Measurements from ENCODE around the gene PUDP.

Gene PUDP

DNA sequence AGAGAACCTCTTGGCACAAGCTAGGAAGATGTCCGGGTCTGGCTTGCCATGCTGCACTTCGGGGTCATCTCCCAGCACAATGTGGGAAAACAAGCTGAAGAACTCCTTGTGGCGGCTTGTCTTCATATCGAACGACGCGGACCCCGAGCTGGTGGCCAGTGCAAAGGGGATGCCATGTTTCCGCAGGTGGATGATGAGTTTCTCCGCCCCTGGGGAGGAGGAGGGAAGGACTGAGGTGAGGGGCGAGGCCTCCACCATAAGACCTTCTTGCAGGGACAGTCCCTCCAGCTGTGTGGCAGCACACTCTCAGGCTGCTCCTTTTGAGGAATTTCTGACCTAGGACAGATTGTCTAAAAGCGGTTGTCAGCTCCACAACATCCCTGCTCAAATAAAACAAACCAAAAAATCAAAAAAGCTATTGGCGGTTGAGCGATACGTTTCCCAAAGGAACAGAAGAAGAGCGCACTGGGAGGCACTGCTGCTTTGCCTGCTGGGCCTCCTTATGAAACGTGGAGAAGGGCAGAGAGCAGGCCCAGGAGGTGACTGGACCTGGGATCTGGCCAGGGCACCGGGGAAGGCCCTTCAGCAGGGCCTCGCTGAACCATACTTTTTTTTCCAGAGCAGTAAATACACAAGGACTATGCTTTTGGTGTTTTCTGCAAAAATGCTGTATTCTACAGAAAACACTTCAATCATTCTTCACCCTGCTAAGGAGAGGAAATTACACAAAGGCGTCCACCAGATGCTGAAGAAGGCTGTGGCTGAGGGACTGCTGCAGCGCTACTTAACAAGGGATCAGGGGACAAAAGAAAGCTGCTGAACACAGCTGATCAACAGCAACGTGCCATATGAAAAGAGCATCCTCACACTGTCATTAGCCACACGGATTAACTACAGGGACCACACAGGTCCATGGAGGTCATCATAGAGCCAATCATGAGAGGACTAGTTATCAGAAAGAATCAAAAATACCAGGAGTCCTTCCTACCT is 70.4 kb downstream of the PUDP start:
- no peaks in the 10 kb centered on the region for H3K9me3 ChIP-seq (ENCODE audit: severe bottlenecking)
- H3K27me3 ChIP-seq (ENCODE audit: insufficient read depth, poor library complexity, severe bottlenecking) = no peaks in the 10 kb centered on the region
- no peaks in the 10 kb centered on the region for H3K36me3 ChIP-seq (ENCODE audit: low read depth)
- TF ChIP-seq, protein P1, sequence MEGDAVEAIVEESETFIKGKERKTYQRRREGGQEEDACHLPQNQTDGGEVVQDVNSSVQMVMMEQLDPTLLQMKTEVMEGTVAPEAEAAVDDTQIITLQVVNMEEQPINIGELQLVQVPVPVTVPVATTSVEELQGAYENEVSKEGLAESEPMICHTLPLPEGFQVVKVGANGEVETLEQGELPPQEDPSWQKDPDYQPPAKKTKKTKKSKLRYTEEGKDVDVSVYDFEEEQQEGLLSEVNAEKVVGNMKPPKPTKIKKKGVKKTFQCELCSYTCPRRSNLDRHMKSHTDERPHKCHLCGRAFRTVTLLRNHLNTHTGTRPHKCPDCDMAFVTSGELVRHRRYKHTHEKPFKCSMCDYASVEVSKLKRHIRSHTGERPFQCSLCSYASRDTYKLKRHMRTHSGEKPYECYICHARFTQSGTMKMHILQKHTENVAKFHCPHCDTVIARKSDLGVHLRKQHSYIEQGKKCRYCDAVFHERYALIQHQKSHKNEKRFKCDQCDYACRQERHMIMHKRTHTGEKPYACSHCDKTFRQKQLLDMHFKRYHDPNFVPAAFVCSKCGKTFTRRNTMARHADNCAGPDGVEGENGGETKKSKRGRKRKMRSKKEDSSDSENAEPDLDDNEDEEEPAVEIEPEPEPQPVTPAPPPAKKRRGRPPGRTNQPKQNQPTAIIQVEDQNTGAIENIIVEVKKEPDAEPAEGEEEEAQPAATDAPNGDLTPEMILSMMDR (IDR thresholded peaks at IDR 0.05; ENCODE audit: poor library complexity, severe bottlenecking) = no peak
- no peaks in the 10 kb centered on the region for H3K4me1 ChIP-seq (ENCODE audit: insufficient read depth, poor library complexity, severe bottlenecking)
- no peak overlapping the region for H3K27ac ChIP-seq (ENCODE audit: poor library complexity, severe bottlenecking)
- ATAC-seq (ENCODE audit: low read depth) (no peak), DNase-seq (ENCODE audit: low spot score) (no peak)
- H3K4me3 ChIP-seq (ENCODE audit: severe bottlenecking) = no peak overlapping the region

GRCh38 chrX:7076245-7076661 is 71.7 kb downstream of the PUDP start:
- Histone ChIP-seq H3K4me1 (ENCODE audit: insufficient read depth, poor library complexity, severe bottlenecking) (no peaks in the 10 kb centered on the region), H3K36me3 (ENCODE audit: low read depth) (no peaks in the 10 kb centered on the region), H3K9me3 (ENCODE audit: severe bottlenecking) (no peaks in the 10 kb centered on the region), H3K27ac (ENCODE audit: poor library complexity, severe bottlenecking) (no peak overlapping the region), H3K4me3 (ENCODE audit: severe bottlenecking) (no peak overlapping the region), H3K27me3 (ENCODE audit: insufficient read depth, poor library complexity, severe bottlenecking) (no peaks in the 10 kb centered on the region)
- DNase-seq (ENCODE audit: low spot score) = no peak
- TF ChIP-seq, protein P1 (IDR thresholded peaks at IDR 0.05; ENCODE audit: poor library complexity, severe bottlenecking) = no peak
- ATAC-seq (ENCODE audit: low read depth) = no peak

- TF ChIP-seq, protein P1 (IDR thresholded peaks at IDR 0.05; ENCODE audit: poor library complexity, severe bottlenecking) = no peak
- no peak for ATAC-seq (ENCODE audit: low read depth)
- no peaks in the 10 kb centered on the region for H3K36me3 ChIP-seq (ENCODE audit: low read depth)
- no peak for DNase-seq (ENCODE audit: low spot score)
- no peaks in the 10 kb centered on the region for H3K27me3 ChIP-seq (ENCODE audit: insufficient read depth, poor library complexity, severe bottlenecking)
- H3K4me1 ChIP-seq (ENCODE audit: insufficient read depth, poor library complexity, severe bottlenecking) = no peaks in the 10 kb centered on the region
- H3K27ac ChIP-seq (ENCODE audit: poor library complexity, severe bottlenecking) = no peak overlapping the region
- no peak overlapping the region for H3K4me3 ChIP-seq (ENCODE audit: severe bottlenecking)
- no peaks in the 10 kb centered on the region for H3K9me3 ChIP-seq (ENCODE audit: severe bottlenecking)
Measured at GRCh38 chrX:7074908-7075204, 73.1 kb downstream of the PUDP start.

DNA sequence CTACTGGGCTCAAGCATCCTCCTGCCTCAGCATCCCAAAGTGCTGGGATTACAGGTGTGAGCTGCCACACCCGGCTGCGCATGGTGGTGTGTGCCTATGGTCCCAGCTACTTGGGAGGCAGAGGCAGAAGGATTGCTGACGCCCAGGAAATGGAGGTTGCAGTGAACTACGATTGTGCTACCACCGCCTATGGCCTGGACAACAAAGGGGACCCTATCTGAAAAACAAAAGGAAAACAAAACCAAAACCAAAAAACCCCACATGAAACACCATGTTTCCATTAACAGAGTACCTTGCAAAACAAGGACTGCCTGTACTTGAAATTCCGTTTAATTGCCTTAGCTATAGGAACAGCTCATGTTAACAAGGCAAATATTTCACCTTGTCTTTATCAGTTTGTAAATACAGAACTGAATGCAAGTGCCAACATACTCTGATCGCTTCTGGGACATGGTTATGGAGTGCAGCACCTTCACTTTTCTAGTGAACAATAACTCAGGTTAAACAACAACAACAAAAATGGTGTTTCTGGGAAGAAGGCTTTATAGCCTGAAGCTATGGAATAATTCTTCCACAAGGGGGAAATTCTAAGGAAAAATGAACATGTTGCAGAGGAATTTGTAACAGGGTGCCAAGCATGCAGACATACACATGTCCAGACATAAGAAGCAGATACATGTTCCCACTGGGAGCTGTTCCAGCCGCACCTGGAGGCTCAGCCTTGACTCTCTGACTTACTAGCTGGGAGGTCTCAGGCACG is 73.6 kb downstream of the PUDP start:
- H3K27ac ChIP-seq (ENCODE audit: poor library complexity, severe bottlenecking) = no peak overlapping the region
- H3K4me1 ChIP-seq (ENCODE audit: insufficient read depth, poor library complexity, severe bottlenecking) = no peaks in the 10 kb centered on the region
- no peak overlapping the region for H3K4me3 ChIP-seq (ENCODE audit: severe bottlenecking)
- no peaks in the 10 kb centered on the region for H3K27me3 ChIP-seq (ENCODE audit: insufficient read depth, poor library complexity, severe bottlenecking)
- no peaks in the 10 kb centered on the region for H3K9me3 ChIP-seq (ENCODE audit: severe bottlenecking)
- H3K36me3 ChIP-seq (ENCODE audit: low read depth) = no peaks in the 10 kb centered on the region
- peak; percentile 53; the same call in 2 of the 3 replicates for ATAC-seq (ENCODE audit: low read depth)
- TF ChIP-seq, protein P1 (IDR thresholded peaks at IDR 0.05; ENCODE audit: poor library complexity, severe bottlenecking) = no peak
- no peak for DNase-seq (ENCODE audit: low spot score)
